GF-D8 (cell line): ENCODE results near the gene CASP10.
"Not testable (repeated sequence)": the region's sequence is repeated elsewhere in the genome, so short reads cannot be mapped to it uniquely, and the experiment has no call there.

Experiments used
- DNase-seq: peaks from one replicate; lab custom pipeline; 2025; lab: John Stamatoyannopoulos, UW

The CASP10 gene, protein sequence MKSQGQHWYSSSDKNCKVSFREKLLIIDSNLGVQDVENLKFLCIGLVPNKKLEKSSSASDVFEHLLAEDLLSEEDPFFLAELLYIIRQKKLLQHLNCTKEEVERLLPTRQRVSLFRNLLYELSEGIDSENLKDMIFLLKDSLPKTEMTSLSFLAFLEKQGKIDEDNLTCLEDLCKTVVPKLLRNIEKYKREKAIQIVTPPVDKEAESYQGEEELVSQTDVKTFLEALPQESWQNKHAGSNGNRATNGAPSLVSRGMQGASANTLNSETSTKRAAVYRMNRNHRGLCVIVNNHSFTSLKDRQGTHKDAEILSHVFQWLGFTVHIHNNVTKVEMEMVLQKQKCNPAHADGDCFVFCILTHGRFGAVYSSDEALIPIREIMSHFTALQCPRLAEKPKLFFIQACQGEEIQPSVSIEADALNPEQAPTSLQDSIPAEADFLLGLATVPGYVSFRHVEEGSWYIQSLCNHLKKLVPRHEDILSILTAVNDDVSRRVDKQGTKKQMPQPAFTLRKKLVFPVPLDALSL

DNA sequence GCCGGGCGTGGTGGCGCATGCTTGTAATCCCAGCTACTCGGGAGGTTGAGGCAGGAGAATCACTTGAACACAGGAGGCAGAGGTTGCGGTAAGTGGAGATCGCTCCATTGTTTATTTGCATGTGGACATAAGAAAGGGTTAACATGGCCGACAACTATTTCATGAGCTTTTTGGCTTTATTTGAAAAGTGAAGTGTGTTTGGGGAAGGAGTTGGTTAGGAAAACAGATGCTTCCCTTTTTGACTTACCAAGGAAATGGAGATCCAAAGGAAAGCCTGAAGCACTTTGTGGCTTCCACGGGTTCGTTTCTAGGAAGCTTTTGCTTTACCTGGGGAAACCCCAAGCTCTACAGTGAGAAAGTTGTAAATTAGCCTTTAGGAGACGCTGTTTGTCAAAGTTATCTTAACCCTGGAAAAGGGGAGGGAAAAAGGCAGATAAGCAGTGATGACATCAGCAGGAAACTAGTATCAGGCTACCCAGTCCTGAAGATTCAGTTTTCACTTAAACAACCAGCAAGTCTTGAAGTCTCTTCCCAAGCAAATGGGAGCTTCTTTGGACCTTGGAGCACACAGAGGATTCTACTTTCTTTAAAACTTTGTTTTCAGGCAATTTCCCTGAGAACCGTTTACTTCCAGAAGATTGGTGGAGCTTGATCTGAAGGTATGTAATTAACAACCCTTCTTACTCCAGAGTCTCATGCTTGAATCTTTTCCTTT is at the start of gene CASP10:
Gene CASP10 (plus strand): TSS at position 492 of the 715 bp plus-strand sequence. CDS start 2,637 bp downstream, outside the sequence.
- DNase-seq = peak; percentile 88

DNA sequence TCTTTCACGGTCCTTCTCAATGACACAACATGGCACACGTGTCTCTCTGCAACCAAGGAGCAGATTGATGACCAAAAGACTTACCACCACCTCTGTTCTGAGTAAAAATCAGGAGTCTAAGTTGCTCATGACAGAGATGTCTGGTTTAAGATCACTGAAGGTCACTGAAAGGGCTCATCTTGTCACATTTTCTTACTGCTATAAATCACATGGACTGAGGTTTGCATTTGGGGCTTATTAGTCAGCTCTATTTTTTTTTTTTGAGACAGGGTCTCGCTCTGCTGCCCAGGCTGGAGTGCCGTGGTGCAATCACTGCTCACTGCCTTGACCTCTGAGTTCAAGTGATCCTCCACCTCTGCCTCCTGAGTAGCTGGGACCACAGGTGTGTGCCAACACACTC is 47.6 kb upstream of the CASP10 start:
- no peak for DNase-seq

DNA sequence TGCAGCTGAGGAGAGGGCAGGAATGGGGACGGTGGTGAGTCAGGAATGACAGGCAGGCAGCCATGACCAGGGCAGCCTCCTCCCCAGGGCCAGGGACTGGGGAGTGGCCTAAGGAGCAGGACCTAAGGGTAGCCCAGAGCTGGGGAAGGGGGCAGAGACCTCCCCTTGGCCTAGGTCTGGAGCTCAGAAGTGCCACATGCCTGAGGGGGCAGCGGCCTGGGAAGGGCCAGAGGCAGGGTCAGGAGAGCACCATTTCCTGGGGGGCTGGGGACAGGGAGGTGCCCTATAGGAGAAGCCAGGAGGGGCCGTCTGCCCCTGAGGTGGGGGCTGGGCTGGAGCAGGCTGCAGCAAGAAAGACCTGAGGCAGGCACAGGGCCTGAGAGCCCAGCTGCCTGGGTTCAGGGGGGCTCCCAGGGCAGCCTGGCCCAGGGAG is 46.0 kb upstream of the CASP10 start:
- DNase-seq = no peak

DNA sequence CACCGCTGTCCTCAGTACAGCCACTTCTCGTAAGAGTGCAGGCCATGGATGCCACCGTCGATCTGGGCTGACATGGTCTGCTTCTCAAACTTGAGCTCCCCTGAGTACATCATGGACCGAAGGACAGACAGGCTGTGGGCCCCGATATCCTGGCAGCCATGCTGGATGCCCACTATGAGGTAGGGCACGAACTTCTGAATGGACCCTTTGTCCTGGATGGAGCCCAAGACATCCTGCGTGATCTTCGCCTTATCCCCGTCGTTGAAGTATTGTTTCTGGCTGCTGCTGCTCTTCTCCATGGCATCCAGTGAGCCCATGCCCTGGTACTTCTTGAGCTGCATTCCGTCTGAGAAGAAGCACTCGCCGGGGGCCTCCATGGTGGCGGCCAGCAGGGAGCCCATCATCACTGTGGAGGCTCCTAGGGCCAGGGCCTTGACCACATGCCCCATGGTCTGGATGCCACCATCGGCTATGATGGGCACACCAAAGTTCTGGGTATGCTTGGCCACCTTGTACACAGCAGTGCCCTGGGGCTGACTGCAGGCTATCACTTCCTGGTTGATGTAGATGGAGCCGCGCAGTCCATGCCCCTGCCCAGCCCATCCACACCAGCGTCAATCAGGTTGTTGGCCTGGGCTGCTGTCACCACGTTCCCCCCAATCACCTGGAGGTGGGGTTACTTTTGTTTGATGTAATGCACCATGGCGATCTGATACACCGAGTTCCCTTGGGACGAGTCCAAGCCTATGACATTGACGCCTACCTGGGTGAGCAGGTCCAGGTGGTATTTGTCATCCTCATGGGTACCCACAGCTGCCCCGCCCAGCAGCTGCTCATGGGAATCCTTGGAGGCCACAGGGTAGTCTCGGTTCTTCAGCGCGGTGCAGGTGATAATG is 45.2 kb upstream of the CASP10 start:
- DNase-seq = no peak

DNA sequence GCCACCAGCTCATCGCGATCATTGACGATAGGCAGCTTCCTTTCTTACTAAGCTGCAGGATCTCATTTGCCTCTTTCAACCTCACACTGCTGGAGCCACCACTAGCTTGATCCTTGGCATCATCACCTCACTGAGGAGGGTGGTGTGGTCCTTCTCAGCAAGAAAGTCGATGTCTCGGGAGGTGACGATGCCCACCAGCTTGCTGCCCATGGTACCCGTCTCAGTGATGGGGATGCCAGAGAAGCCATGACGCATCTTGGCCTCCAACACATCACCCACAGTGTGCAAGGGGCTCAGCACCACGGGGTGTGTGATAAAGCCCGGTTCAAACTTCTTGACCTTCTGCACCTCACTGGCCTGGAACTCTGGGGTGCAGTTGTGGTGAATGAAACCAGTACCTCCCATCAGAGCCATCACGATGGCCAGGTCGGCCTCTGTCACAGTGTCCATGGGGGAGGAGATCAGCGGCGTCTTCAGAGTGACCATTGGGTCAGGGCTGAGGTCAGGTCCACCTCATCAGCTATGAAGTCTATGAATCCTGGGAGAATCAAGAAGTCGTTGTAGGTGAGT is 44.5 kb upstream of the CASP10 start:
- no peak for DNase-seq

- DNase-seq = not testable (repeated sequence)
These were observed 43.8 kb upstream of the CASP10 start for GRCh38 chr2:201138986-201139781.

GRCh38 chr2:201139836-201140604 is 42.9 kb upstream of the CASP10 start:
- no peak for DNase-seq

DNA sequence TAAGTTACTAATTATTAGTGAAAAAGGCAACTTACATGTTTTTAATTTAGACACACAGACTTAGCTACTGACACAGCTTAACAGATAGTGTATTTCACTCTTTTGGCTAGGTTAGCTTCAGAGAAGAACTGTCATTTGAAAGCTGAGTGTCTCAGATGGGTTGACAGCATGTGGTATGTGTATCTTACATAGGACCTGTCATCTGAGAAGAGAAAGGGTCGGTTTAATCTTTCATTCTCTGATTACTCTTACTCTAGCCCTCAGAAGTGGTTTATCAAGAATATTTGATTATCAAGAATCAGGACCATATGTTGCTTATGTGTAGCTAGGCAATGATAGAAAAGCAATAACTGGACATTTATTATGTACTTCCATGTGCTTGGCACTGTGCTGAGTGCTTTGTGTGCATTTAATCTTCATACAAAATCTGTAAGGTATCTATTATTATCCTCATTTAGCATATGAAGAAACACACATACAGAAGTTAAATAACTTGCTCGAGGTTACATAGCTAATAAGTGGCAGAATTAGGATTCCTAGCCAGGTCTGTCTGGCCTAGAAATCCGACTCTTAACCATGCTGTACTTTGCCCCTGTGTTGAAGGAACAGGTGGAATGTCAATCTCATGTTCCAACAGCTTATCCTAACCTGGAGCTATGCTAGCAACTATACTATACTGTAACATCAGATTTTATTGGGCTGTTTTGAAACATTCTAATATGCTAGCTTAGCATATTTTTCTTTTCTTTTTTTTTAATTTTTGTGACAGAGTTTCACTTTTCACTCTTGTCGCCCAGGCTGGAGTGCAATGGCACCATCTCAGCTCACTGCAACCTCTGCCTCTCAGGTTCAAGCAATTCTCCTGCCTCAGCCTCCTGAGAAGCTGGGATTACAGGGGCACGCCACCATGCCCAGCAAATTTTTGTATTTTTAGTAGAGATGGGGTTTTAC is 38.6 kb upstream of the CASP10 start:
- DNase-seq = no peak

- DNase-seq = no peak
These were observed 34.4 kb upstream of the CASP10 start for GRCh38 chr2:201148434-201148990.

DNA sequence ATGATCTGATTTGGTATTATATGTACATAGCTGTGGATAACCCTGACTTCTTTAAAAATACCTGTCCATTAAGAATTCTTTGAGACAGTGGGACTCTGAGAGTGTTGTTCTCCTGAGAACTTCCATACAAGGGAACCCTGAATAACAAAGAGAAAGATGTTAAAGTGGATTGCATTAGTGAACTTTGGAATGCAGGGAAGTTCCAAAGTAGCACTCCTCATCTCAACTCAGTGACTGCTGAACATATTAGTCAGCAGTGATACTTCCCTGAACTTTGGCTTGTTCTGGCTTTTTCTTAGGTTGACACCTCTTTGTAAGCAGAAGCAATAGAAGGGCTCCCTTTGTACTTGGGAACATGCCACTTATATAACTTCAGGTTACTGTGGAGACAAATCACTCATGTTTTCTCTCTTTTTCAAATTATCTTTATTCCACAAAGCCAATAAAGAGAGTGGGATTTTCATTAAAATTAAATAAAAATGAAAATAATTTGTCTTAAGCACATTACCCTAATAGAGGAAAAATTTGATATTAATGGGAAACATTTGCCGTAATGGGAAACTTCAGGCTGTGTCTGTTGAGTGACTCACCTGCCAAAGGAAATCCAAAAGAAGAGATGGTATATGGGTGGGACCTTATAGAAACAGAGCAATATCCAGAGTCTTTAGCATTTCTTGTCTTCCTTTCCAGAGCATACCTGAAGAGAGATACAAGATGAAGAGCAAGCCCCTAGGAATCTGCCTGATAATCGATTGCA is 33.7 kb upstream of the CASP10 start:
- no peak for DNase-seq

DNA sequence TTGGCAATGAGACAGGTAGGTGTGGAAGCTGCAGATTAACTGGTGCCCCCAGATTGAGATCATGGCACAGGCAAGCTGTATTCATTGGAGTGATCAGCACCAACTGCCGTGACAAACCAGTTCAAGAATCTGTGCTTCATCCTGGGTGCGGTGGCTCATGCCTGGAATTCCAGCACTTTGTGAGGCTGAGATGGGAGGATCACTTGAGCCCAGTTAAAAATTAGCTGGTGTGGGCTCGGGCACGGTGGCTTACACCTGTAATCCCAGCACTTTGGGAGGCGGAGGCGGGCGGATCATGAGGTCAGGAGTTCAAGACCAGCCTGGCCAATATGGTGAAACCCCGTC is 33.1 kb upstream of the CASP10 start:
- not testable (repeated sequence) for DNase-seq

- no peak for DNase-seq
These were observed 32.4 kb upstream of the CASP10 start for GRCh38 chr2:201150454-201151020.

GRCh38 chr2:201151127-201151981 is 31.6 kb upstream of the CASP10 start:
- peak; percentile 73 for DNase-seq

DNA sequence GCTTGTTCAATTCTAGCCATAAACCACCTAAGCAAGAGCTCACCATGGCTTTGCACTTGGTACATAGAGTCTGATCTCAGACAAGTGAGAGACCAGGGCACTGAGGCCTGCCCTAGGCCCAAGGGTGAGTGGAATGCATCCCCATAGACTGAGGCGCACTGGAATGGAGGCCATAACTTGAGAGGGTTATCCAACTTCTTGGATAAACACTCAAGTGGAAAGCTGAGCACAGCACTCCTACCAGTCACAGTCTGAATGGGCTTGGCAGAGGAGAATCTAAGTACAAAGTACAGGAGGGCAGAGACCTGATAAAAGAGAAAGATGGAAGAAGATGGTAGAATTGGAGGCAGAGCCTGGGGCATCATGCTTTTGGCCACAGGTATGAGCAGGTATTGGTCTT is 30.4 kb upstream of the CASP10 start:
- no peak for DNase-seq

DNA sequence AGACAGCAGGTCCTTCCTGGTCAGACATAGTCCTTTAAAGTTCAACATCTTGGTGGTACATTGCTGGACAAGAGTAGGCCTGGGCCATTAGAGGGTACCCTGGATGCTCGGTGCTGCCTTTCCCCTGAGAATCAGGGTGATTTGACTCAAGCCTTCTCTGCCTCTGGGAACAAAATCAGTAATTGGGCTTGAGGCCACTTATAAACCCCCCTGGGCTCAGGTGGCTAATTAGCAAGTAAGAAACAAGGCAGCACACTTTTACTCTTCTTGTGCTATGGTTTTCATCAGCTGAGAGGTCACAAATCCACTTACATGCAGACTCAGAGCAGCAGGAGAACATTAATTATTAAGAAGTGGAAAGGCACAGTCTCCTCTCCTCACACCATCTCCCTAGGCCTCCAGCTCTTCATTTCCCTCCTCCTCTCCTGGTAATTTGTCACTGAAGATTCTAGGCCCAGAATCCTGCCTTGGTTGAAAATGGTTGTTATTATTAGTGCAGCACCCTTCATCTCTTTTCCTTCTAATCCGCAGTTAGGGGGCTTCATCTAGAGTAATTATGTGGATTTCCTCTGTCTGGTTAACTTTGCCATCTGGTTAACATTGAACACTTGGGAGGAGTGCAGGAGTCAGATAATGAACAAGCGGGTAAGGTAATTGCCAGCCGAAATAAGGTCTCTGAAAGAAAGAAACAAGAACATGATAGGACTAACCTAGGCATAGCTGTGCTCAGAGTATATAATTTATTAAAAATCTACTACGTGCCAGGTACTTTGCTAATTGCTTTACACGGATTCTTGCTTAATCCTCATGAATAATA is 29.7 kb upstream of the CASP10 start:
- no peak for DNase-seq
